Gastroesophageal sphincter (tissue), 3 donors: ENCODE results near the gene KAT6B.
"Not testable (repeated sequence)": the region's sequence is repeated elsewhere in the genome, so short reads cannot be mapped to it uniquely, and the experiment has no call there.

ENCODE experiments used
- CTCF ChIP-seq, 4 experiments: fragments of 200-600 bp in 2 of 4; fragments of 450-650 bp in 2 of 4; sonication (generic) in 1 of 4; IDR thresholded peaks; one replicate each; pipeline ENCODE4 v1.5.1; 2017 to 2019; ENCODE audit warnings: antibody characterized with exemption in 4 of 4, mild to moderate bottlenecking in 2 of 4, moderate library complexity in 2 of 4
- EP300 ChIP-seq: sonication (generic); formaldehyde crosslinking; IDR thresholded peaks from one replicate; pipeline ENCODE4 v1.6.1; 2017; ENCODE audit warnings: antibody characterized with exemption, mild to moderate bottlenecking
- POLR2A ChIP-seq, 2 donors: fragments of 450-650 bp; IDR thresholded peaks; one replicate each; pipeline ENCODE4 v1.6.1; 2017; ENCODE audit warnings: antibody characterized with exemption in 2 of 2, mild to moderate bottlenecking in 2 of 2, moderate library complexity in 1 of 2
- POLR2AphosphoS5 ChIP-seq: sonication (generic); formaldehyde crosslinking; IDR thresholded peaks from one replicate; pipeline ENCODE4 v1.6.1; 2017; ENCODE audit warnings: antibody characterized with exemption

- TF ChIP-seq EP300; POLR2AphosphoS5; CTCF (IDR thresholded peaks at IDR 0.05); POLR2A (IDR thresholded peaks at IDR 0.05): not testable (repeated sequence)
These were observed 34.4 kb upstream of the KAT6B start for GRCh38 chr10:74791979-74792378.
